Immature natural killer cell (primary cell): ENCODE data around the gene RRBP1. TPM values are rescaled to one million over a fixed set of nuclear protein-coding genes. Genes with fewer than 3 reads are reported as not detected.

Experiments used
- DNase-seq, 3 donors: peaks; one replicate each; pipeline ENCODE4 v3.0.0; 2022; ENCODE audit warnings: mixed read lengths in 1 of 3
- H3K27ac Mint-ChIP-seq, 6 donors: one replicate each; pipeline ENCODE4 v1.8.0; 2020; ENCODE audit warnings: mixed read lengths in 6 of 6, mild to moderate bottlenecking in 5 of 6, inconsistent platforms in 4 of 6, moderate library complexity in 3 of 6
- H3K27me3 Mint-ChIP-seq, 3 donors: one replicate each; pipeline ENCODE4 v1.8.0; 2020 to 2021; ENCODE audit warnings: low read depth in 3 of 3, mild to moderate bottlenecking in 3 of 3, mixed read lengths in 3 of 3, moderate library complexity in 3 of 3, inconsistent platforms in 1 of 3
- H3K36me3 Mint-ChIP-seq, 3 donors: one replicate each; pipeline ENCODE4 v1.8.0; 2020; ENCODE audit warnings: mixed read lengths in 3 of 3, inconsistent platforms in 2 of 3, mild to moderate bottlenecking in 2 of 3
- H3K4me1 Mint-ChIP-seq, 2 donors: one replicate each; pipeline ENCODE4 v1.8.0; 2020; ENCODE audit warnings: inconsistent platforms in 2 of 2, mild to moderate bottlenecking in 2 of 2, mixed read lengths in 2 of 2, moderate library complexity in 1 of 2
- H3K4me3 Mint-ChIP-seq, 5 donors: one replicate each; pipeline ENCODE4 v1.8.0; 2020; ENCODE audit warnings: mild to moderate bottlenecking in 5 of 5, mixed read lengths in 5 of 5, inconsistent platforms in 3 of 5, moderate library complexity in 3 of 5
- H3K9me3 Mint-ChIP-seq, 6 donors: one replicate each; pipeline ENCODE4 v1.8.0; 2020; ENCODE audit warnings: mild to moderate bottlenecking in 6 of 6, mixed read lengths in 6 of 6, inconsistent platforms in 4 of 6, moderate library complexity in 3 of 6
- polyA plus RNA-seq, 3 donors: library from polyadenylated mRNA; unstranded; fragments of 300-500 nt; fragmentation: Illumina TruSeq; gene quantifications; one replicate each; pipeline ENCODE4 v1.2.3, GENCODE V29; 2021

The RRBP1 gene
- polyA plus RNA-seq, 3 donors from 2014 or later: 4.1 to 39.0 (median 5.7) TPM

GRCh38 chr20:17671011-17671410 is 11.0 kb downstream of the RRBP1 start:
- H3K27ac Mint-ChIP-seq: peak overlapping the region in 1 of 6 donors; percentile 12

GRCh38 chr20:17669306-17669931 is 12.6 kb downstream of the RRBP1 start:
- Mint-ChIP-seq H3K27me3 (peaks cover 0 to 3% (median 0%) of the 10 kb centered on the region in 3 donors), H3K27ac (no peak overlapping the region), H3K36me3 (no peaks in the 10 kb centered on the region), H3K4me3 (no peak overlapping the region), H3K4me1 (peaks cover 27 to 84% of the 10 kb centered on the region in 2 donors), H3K9me3 (no peaks in the 10 kb centered on the region)
- no peak for DNase-seq

More at GRCh38 chr20:17671011-17671410, 11.0 kb downstream of the RRBP1 start:
- H3K4me1 Mint-ChIP-seq: peaks cover 20 to 84% of the 10 kb centered on the region in 2 donors
- H3K27me3 Mint-ChIP-seq: peaks cover 0 to 3% (median 2%) of the 10 kb centered on the region in 3 donors
- H3K36me3 Mint-ChIP-seq: peaks cover 0 to 4% (median 4%) of the 10 kb centered on the region in 3 donors
- DNase-seq: no peak
- H3K9me3 Mint-ChIP-seq: no peaks in the 10 kb centered on the region
- no peak overlapping the region for H3K4me3 Mint-ChIP-seq

GRCh38 chr20:17668432-17668831 is 13.6 kb downstream of the RRBP1 start:
- H3K36me3 Mint-ChIP-seq: no peaks in the 10 kb centered on the region
- H3K27me3 Mint-ChIP-seq: peaks cover 0 to 3% (median 0%) of the 10 kb centered on the region in 3 donors
- H3K4me1 Mint-ChIP-seq: peaks cover 37 to 86% of the 10 kb centered on the region in 2 donors
- H3K27ac Mint-ChIP-seq: peak overlapping the region in 2 of 6 donors; percentile 24 to 42
- no peak for DNase-seq
- no peak overlapping the region for H3K4me3 Mint-ChIP-seq
- H3K9me3 Mint-ChIP-seq: no peaks in the 10 kb centered on the region

GRCh38 chr20:17667445-17667844 is 14.6 kb downstream of the RRBP1 start:
- peak overlapping the region in 2 of 6 donors; percentile 1 to 77 for H3K27ac Mint-ChIP-seq
- H3K27me3 Mint-ChIP-seq: peaks cover under 1 to 3% (median under 1%) of the 10 kb centered on the region in 3 donors
- H3K9me3 Mint-ChIP-seq: no peaks in the 10 kb centered on the region
- peaks cover 43 to 87% of the 10 kb centered on the region in 2 donors for H3K4me1 Mint-ChIP-seq
- no peaks in the 10 kb centered on the region for H3K36me3 Mint-ChIP-seq
- DNase-seq: no peak
- H3K4me3 Mint-ChIP-seq: no peak overlapping the region

- Mint-ChIP-seq H3K9me3 (no peaks in the 10 kb centered on the region), H3K4me1 (peaks cover 52 to 92% of the 10 kb centered on the region in 2 donors), H3K27ac (peak overlapping the region in 3 of 6 donors; percentile 6 to 77 (median 47)), H3K36me3 (no peaks in the 10 kb centered on the region), H3K4me3 (no peak overlapping the region), H3K27me3 (peaks cover 3% of the 10 kb centered on the region in 3 donors)
- DNase-seq: no peak
These were observed 15.6 kb downstream of the RRBP1 start for GRCh38 chr20:17666481-17666880.

- H3K4me1 Mint-ChIP-seq: peaks cover 59 to 92% of the 10 kb centered on the region in 2 donors
- H3K27me3 Mint-ChIP-seq: peaks cover 0 to 3% (median 3%) of the 10 kb centered on the region in 3 donors
- DNase-seq: no peak
- peak overlapping the region in 3 of 5 donors; percentile 24 to 35 (median 33) for H3K4me3 Mint-ChIP-seq
- no peaks in the 10 kb centered on the region for H3K9me3 Mint-ChIP-seq
- H3K36me3 Mint-ChIP-seq: peaks cover 0 to 2% (median 0%) of the 10 kb centered on the region in 3 donors
- H3K27ac Mint-ChIP-seq: peak overlapping the region in 5 of 6 donors; percentile 22 to 80 (median 69)
These were observed 16.3 kb downstream of the RRBP1 start for GRCh38 chr20:17665756-17666155.

- Mint-ChIP-seq H3K4me1 (peaks cover 66 to 93% of the 10 kb centered on the region in 2 donors), H3K9me3 (no peaks in the 10 kb centered on the region), H3K27ac (peak overlapping the region; percentile 51 to 84 (median 82)), H3K27me3 (peaks cover 0 to 3% (median 3%) of the 10 kb centered on the region in 3 donors), H3K36me3 (peaks cover 7 to 8% (median 7%) of the 10 kb centered on the region in 3 donors), H3K4me3 (peak overlapping the region; percentile 51 to 78 (median 66))
- peak in 2 of 3 donors; percentile 13 to 25 for DNase-seq
These were observed 17.9 kb downstream of the RRBP1 start for GRCh38 chr20:17664025-17664633.

- peaks cover 0 to 3% (median 3%) of the 10 kb centered on the region in 3 donors for H3K27me3 Mint-ChIP-seq
- no peak for DNase-seq
- peak overlapping the region in 3 of 5 donors; percentile 66 to 78 (median 77) for H3K4me3 Mint-ChIP-seq
- no peaks in the 10 kb centered on the region for H3K9me3 Mint-ChIP-seq
- peaks cover 11 to 12% (median 12%) of the 10 kb centered on the region in 3 donors for H3K36me3 Mint-ChIP-seq
- peak overlapping the region; percentile 8 to 84 (median 80) for H3K27ac Mint-ChIP-seq
- peaks cover 66 to 88% of the 10 kb centered on the region in 2 donors for H3K4me1 Mint-ChIP-seq
These were observed 18.6 kb downstream of the RRBP1 start for GRCh38 chr20:17663486-17663885.

GRCh38 chr20:17663040-17663399 is 19.0 kb downstream of the RRBP1 start:
- Mint-ChIP-seq H3K4me3 (peak overlapping the region in 4 of 5 donors; percentile 29 to 78 (median 75)), H3K36me3 (peaks cover 16% of the 10 kb centered on the region in 3 donors), H3K27me3 (peaks cover 0 to 3% (median 3%) of the 10 kb centered on the region in 3 donors), H3K4me1 (peaks cover 67 to 88% of the 10 kb centered on the region in 2 donors), H3K9me3 (no peaks in the 10 kb centered on the region), H3K27ac (peak overlapping the region in 5 of 6 donors; percentile 3 to 90 (median 83))
- no peak for DNase-seq

GRCh38 chr20:17662333-17663039 is 19.6 kb downstream of the RRBP1 start:
- H3K27me3 Mint-ChIP-seq: peaks cover 0 to 3% (median 3%) of the 10 kb centered on the region in 3 donors
- DNase-seq: peak in 1 of 3 donors; percentile 14
- H3K27ac Mint-ChIP-seq: peak overlapping the region; percentile 74 to 92 (median 90)
- peak overlapping the region; percentile 67 to 83 (median 77) for H3K4me3 Mint-ChIP-seq
- H3K4me1 Mint-ChIP-seq: peaks cover 73 to 85% of the 10 kb centered on the region in 2 donors
- peaks cover 21 to 22% (median 21%) of the 10 kb centered on the region in 3 donors for H3K36me3 Mint-ChIP-seq
- H3K9me3 Mint-ChIP-seq: no peaks in the 10 kb centered on the region

- H3K36me3 Mint-ChIP-seq: peaks cover 25 to 28% (median 28%) of the 10 kb centered on the region in 3 donors
- H3K27me3 Mint-ChIP-seq: peaks cover 0 to 3% (median 3%) of the 10 kb centered on the region in 3 donors
- no peaks in the 10 kb centered on the region for H3K9me3 Mint-ChIP-seq
- peak overlapping the region in 4 of 6 donors; percentile 12 to 90 (median 73) for H3K27ac Mint-ChIP-seq
- DNase-seq: no peak
- peaks cover 74 to 85% of the 10 kb centered on the region in 2 donors for H3K4me1 Mint-ChIP-seq
- H3K4me3 Mint-ChIP-seq: peak overlapping the region in 3 of 5 donors; percentile 62 to 83 (median 66)
These were observed 20.8 kb downstream of the RRBP1 start for GRCh38 chr20:17661121-17661744.

GRCh38 chr20:17660667-17661066 is 21.4 kb downstream of the RRBP1 start:
- peaks cover 0 to 3% (median 3%) of the 10 kb centered on the region in 3 donors for H3K27me3 Mint-ChIP-seq
- H3K9me3 Mint-ChIP-seq: no peaks in the 10 kb centered on the region
- H3K27ac Mint-ChIP-seq: peak overlapping the region in 3 of 6 donors; percentile 12 to 85 (median 57)
- H3K36me3 Mint-ChIP-seq: peaks cover 25 to 30% (median 28%) of the 10 kb centered on the region in 3 donors
- H3K4me3 Mint-ChIP-seq: peak overlapping the region in 1 of 5 donors; percentile 45
- H3K4me1 Mint-ChIP-seq: peaks cover 69 to 82% of the 10 kb centered on the region in 2 donors
- no peak for DNase-seq

- H3K27me3 Mint-ChIP-seq: peaks cover 0 to 3% (median 3%) of the 10 kb centered on the region in 3 donors
- no peak overlapping the region for H3K4me3 Mint-ChIP-seq
- H3K4me1 Mint-ChIP-seq: peaks cover 66 to 81% of the 10 kb centered on the region in 2 donors
- no peak for DNase-seq
- H3K36me3 Mint-ChIP-seq: peaks cover 25 to 30% (median 28%) of the 10 kb centered on the region in 3 donors
- peak overlapping the region in 1 of 6 donors; percentile 57 for H3K27ac Mint-ChIP-seq
- no peaks in the 10 kb centered on the region for H3K9me3 Mint-ChIP-seq
These were observed 22.2 kb downstream of the RRBP1 start for GRCh38 chr20:17659801-17660200.
